HG03196 (cell line): Measurements from ENCODE around the gene OVCH2.
"Not testable (repeated sequence)": the region's sequence is repeated elsewhere in the genome, so short reads cannot be mapped to it uniquely, and the experiment has no call there.

ENCODE experiments used
- ATAC-seq: cut with Tn5 transposase; IDR thresholded peaks from one replicate; pipeline ENCODE4 v1.9.1; 2021; ENCODE audit not compliant: unreplicated experiment

OVCH2 gene, protein sequence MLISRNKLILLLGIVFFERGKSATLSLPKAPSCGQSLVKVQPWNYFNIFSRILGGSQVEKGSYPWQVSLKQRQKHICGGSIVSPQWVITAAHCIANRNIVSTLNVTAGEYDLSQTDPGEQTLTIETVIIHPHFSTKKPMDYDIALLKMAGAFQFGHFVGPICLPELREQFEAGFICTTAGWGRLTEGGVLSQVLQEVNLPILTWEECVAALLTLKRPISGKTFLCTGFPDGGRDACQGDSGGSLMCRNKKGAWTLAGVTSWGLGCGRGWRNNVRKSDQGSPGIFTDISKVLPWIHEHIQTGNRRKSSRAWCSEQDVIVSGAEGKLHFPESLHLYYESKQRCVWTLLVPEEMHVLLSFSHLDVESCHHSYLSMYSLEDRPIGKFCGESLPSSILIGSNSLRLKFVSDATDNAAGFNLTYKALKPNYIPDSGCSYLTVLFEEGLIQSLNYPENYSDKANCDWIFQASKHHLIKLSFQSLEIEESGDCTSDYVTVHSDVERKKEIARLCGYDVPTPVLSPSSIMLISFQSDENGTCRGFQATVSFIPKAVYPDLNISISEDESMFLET

GRCh38 chr11:7706377-7706776, at the start of gene OVCH2:
Gene OVCH2 (minus strand): TSS chr11:7706477. CDS start chr11:7706394, 83 bp downstream.
- no peak for ATAC-seq

DNA sequence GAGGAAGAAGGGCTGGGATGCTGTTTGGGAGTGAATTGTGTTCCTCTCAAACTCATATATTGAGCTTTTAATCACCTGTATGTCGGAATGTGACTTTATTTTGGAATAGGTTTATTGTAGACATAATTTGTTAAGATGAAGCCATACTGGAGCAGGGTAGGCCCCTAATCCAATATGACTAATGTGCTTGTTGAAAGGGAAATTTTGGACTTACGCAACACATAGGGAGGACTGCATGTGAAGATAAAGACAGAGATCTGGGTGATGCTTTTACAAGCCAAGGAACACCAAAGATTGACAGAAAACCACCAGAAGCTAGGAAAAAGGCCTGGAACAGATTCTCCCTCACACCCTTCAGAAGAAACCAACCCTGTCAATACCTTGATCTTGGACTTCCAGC, 43.2 kb upstream of the OVCH2 start:
- no peak for ATAC-seq

DNA sequence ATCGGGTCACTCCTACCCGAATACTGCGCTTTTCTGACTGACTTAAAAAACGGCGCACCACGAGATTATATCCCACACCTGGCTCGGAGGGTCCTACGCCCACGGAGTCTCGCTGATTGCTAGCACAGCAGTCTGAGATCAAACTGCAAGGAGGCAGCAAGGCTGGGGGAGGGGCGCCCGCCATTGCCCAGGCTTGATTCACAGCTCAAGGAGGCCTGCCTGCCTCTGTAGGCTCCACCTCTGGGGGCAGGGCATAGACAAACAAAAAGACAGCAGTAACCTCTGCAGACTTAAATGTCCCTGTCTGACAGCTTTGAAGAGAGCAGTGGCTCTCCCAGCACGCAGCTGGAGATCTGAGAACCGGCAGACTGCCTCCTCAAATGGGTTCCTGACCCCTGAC, 28.5 kb upstream of the OVCH2 start:
- ATAC-seq, result not testable (repeated sequence)

GRCh38 chr11:7714786-7715185, 8.5 kb upstream of the OVCH2 start:
- no peak for ATAC-seq

DNA sequence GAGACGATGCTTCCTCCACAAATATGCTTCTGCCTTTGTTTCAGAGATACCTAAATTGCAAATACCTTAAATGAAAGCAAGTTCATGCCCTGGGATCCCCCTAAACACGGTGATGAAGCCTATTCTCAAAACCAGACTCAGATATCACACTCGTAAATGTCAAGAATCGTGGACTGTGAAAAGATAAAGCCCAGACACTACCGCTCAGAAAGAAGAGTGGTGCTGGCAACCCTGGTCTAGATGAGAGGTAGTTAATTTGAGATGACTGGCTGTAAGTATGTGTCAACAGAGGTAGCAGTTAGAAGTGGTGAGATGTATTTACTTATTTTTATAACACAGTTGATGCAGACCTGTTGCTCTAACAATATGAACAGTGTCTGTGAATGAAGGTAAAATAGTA, 2.5 kb downstream of the OVCH2 start:
- no peak for ATAC-seq

- no peak for ATAC-seq
Measured at GRCh38 chr11:7696424-7696823, 9.9 kb downstream of the OVCH2 start.

DNA sequence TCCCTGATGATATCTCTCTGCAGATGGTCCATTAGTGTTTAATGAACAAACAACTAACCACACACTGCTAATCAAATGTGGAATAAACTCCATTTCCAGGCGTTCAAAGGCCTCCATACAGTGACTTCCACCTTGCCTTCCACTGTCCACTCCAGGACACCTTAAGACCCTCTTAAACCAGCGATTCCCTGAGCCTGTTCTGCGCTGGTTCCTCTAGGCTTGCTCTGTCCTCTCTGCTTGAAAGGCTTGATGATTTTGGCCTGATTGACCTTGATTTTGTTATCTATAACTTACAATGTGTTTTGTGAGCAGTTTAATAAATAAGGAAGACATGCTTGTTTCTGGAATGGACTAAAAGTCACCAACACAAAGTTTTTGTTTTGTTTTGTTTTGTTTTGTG, 12.0 kb downstream of the OVCH2 start:
- ATAC-seq, result no peak

- ATAC-seq, result no peak
Measured at GRCh38 chr11:7692426-7692825, 13.9 kb downstream of the OVCH2 start.

DNA sequence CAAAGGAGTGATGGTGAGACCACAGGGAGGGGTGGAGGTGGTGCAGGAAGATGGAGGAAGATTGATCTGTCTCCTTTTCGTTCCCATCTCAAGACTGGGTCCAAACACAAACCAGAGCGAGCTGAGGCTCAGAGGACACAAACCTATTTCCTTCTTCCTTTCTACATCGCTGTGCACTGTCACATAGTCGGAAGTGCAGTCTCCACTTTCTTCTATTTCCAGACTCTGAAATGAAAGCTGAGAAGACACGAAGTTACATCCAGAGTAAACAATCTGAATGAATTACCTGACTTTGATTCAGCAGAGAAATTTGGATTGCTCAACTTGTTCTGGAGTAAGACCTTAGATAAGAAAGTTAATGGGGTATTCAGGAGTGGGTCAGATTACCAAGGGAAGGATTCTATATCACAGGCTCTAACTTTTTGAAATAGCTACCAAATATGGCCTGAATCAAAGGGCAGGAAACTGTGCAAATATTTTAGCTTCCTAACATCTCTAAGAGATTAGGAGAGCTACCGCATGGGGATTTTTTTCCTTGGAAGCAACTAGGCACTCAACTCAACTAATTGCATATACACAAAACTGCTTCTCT, 14.4 kb downstream of the OVCH2 start:
- no peak for ATAC-seq

DNA sequence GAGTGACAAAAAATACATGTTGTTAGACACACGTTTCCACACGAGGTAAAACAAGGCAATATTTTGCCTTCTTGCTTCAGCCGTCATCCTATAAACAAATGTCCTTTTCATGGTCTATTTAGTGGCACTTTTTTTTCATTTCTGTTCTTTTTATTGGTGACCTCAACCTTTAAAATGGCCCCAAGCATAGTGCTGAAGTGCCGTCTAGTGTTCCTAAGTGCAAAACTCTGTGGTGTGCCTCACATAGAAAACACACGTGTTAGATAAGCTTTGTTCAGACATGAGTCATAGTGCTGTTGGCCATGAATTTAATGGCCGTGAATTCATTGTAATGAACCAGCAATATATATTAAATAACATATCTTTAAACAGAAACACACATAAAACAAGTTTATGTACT, 15.6 kb downstream of the OVCH2 start:
- ATAC-seq, result no peak

DNA sequence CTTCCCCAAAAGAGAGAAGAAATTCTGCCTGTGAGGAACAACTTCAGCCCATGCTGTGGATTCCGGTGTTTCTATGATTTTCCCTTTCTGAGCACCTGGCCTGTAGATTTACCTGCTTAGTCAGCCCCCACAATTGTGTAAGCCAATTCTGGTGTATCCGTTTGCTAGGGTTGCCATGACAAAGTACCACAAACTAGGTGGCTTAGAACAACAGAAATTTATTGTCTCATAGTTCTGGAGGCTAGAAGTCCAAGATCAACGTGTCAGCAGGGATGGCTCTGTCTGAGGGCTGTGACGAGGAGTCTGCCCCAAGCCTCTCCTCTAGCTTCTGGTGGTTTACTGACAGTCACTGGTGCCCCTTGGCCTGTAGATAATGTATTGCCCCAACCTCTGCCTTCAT, 17.0 kb downstream of the OVCH2 start:
- no peak for ATAC-seq

GRCh38 chr11:7688238-7688826, 17.9 kb downstream of the OVCH2 start:
- no peak for ATAC-seq

GRCh38 chr11:7687386-7687785, 18.9 kb downstream of the OVCH2 start:
- no peak for ATAC-seq

GRCh38 chr11:7686761-7687160, 19.5 kb downstream of the OVCH2 start:
- no peak for ATAC-seq

DNA sequence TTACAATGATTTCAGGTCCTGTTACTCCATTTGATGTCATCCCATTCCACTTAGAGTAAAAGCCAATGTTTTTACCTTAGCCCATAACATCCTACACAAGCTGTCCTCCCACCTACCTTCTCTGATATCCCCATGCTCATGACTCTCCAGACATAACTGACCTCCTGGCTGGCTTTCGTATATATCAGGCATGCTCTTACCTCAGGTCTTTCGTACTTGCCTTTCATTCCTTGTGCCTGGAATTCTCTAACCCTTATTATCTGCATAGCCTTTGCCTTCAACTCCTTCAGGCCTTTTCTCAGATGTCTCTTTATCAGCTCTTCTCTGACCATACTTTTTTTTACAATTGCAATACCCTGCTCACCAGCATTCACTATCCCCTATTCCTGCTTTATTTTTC, 22.7 kb downstream of the OVCH2 start:
- no peak for ATAC-seq

DNA sequence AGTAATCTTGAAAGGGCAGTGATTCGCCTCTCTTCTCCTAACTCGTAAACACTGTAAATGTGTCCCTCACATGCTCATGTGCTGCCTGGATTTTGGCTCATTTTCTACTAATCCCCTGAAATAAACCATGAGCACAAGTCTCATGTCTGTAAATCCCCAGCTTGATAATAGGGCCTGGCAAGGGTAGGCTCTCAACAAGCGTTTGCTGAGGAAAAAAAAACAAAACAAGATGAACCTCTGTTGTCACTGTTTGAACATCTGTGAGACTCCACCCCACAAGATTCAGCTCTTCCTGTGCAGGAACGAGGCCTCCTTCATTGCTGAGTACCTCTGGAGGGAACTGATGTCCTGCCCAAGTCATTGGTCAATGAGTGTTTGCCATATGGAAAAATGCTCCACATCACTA, 28.5 kb downstream of the OVCH2 start:
- ATAC-seq, result no peak

DNA sequence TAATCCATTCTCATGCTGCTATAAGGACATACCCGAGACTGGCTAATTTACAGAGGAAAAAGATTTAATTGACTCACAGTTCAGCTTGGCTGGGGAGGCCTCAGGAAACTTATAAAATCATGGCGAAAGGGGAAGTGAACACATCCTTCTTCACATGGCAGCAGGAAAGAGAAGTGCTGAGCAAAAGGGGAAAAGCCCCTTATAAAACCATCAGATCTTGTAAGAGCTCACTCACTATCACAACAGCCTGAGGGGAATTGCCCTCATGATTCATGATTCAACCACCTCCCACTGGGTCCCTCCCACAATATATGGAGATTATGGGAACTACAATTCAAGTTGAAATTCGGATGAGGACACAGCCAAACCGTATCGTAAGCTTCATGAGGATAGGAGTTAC, 29.2 kb downstream of the OVCH2 start:
- no peak for ATAC-seq

GRCh38 chr11:7675631-7676030, 30.6 kb downstream of the OVCH2 start:
- no peak for ATAC-seq

DNA sequence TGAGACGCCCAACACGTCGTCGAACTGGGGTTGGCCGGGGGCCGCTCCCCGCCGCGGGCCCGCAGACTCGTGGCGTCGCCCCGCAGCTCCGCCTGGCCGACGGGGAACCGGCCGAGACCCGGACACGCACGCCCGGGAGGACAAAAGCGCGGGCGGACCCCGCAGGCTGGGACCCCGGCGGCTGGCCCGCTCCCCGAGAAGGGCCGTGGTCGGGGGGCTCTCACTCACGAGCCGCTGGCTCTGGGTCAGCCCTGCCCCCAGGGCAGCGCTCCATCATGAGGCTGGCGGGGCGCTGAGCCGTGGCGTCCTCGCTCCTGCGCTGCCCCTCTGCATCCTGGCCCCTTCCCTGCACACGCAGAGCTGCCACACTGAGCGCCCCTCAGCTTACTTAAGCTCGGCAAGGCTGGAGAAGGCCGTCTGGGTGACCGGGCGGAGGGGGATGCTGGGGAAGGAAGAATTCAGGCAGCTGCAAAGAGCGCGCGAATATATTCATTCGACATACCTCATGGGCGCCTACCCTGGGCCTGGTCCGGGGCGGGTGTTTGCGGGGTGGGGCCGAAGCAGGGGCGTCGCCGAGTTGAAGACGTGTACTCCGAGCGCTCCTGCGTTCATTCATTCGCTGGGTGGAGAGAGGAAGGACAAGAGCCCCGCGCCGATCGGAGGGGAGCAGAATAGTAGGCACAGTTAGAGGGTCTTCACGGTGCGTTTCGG, 32.4 kb downstream of the OVCH2 start:
- ATAC-seq, result no peak

GRCh38 chr11:7672960-7673723, 33.1 kb downstream of the OVCH2 start, which contains the start of gene CYB5R2:
Gene CYB5R2 (minus strand): TSS chr11:7673500. CDS start chr11:7672825, 675 bp downstream.
- ATAC-seq, result no peak
